H1 (cell line): ENCODE results near the gene LDLRAD3.

Experiments used
- CHD2 ChIP-seq: IDR thresholded peaks from 2 replicates; pipeline ENCODE4 v1.6.1; 2012; ENCODE audit warnings: low read length, improper control_type of control experiment
- CTCF ChIP-seq, 3 experiments: IDR thresholded peaks; 1 replicate in 2 of 3; 2 replicates in 1 of 3; pipeline versions ENCODE4 v1.5.1 to v1.6.1; 2011; ENCODE audit warnings: low read length in 3 of 3, mild to moderate bottlenecking in 3 of 3, inconsistent platforms in 2 of 3, low read depth in 1 of 3, moderate library complexity in 1 of 3; ENCODE audit not compliant: insufficient read depth in 1 of 3; ENCODE audit errors: control extremely low read depth in 1 of 3
- EP300 ChIP-seq, 2 experiments: IDR thresholded peaks; 1 replicate in 1 of 2; 2 replicates in 1 of 2; pipeline ENCODE4 v1.6.1; 2011 to 2012; ENCODE audit warnings: low read depth in 2 of 2, low read length in 2 of 2, mild to moderate bottlenecking in 2 of 2, borderline replicate concordance in 1 of 2, inconsistent platforms in 1 of 2, moderate library complexity in 1 of 2
- EZH2 ChIP-seq: fragments of 200-600 bp; sonication (generic); IDR thresholded peaks from 2 replicates; pipeline ENCODE4 v1.7.1; 2012; ENCODE audit warnings: low read depth, mild to moderate bottlenecking, moderate library complexity, low read length, inconsistent platforms; ENCODE audit not compliant: severe bottlenecking
- HDAC6 ChIP-seq: IDR thresholded peaks from one replicate; pipeline ENCODE4 v1.7.1; 2012; ENCODE audit warnings: low read depth, mild to moderate bottlenecking, inconsistent platforms, low read length, moderate library complexity
- POLR2A ChIP-seq, 2 experiments: IDR thresholded peaks; 1 replicate in 1 of 2; 2 replicates in 1 of 2; pipeline ENCODE4 v1.6.1; 2011; ENCODE audit warnings: low read depth in 2 of 2, low read length in 2 of 2, mild to moderate bottlenecking in 2 of 2; ENCODE audit errors: control extremely low read depth in 1 of 2
- POLR2AphosphoS5 ChIP-seq: IDR thresholded peaks from 2 replicates; pipeline ENCODE4 v1.6.1; 2011; ENCODE audit warnings: low read depth, low read length
- RNF2 ChIP-seq: fragments of 200-900, 300-1000 bp; sonication (generic); IDR thresholded peaks from 2 replicates; pipeline ENCODE4 v1.7.1; 2016; ENCODE audit warnings: borderline replicate concordance, low read depth, mild to moderate bottlenecking, antibody characterized with exemption, low read length; ENCODE audit not compliant: poor library complexity, severe bottlenecking; ENCODE audit errors: missing control alignments
- SIN3A ChIP-seq, 2 experiments: IDR thresholded peaks in 1 of 2; conservative IDR thresholded peaks in 1 of 2; 2 replicates each; pipeline ENCODE4 v1.6.1; 2011 to 2012; ENCODE audit warnings: low read length in 2 of 2, improper control_type of control experiment in 1 of 2, low read depth in 1 of 2, mild to moderate bottlenecking in 1 of 2
- SUZ12 ChIP-seq: fragments of 200-600 bp; sonication (generic); IDR thresholded peaks from 2 replicates; pipeline ENCODE4 v1.6.1; 2012; ENCODE audit warnings: mild to moderate bottlenecking, inconsistent platforms, low read length, moderate library complexity, mixed read lengths
- TCF12 ChIP-seq: IDR thresholded peaks from 2 replicates; pipeline ENCODE4 v1.6.1; 2011; ENCODE audit warnings: low read depth, mild to moderate bottlenecking, low read length

GRCh38 chr11:35905646-35906276 lies 38.1 kb upstream of the LDLRAD3 start:
- no peak for TF ChIP-seq CHD2
- no peak for TF ChIP-seq EZH2
- TF ChIP-seq HDAC6, result no peak
- TF ChIP-seq EP300 (IDR thresholded peaks at IDR 0.05; ENCODE audit: borderline replicate concordance in 1 of 2, low read depth in 2 of 2, low read length in 2 of 2), result no peak
- no peak for TF ChIP-seq CTCF (IDR thresholded peaks at IDR 0.05; ENCODE audit: control extremely low read depth in 1 of 3, insufficient read depth in 1 of 3, low read depth in 1 of 3, low read length in 3 of 3)
- TF ChIP-seq TCF12, result no peak
- TF ChIP-seq POLR2A (IDR thresholded peaks at IDR 0.05; ENCODE audit: control extremely low read depth in 1 of 2, low read depth in 2 of 2, low read length in 2 of 2), result no peak
- TF ChIP-seq POLR2AphosphoS5, result no peak
- no peak for TF ChIP-seq SUZ12
- TF ChIP-seq SIN3A (conservative IDR thresholded peaks at IDR 0.05 in 1 of 2, IDR thresholded peaks at IDR 0.05 in 1 of 2; ENCODE audit: low read depth in 1 of 2, low read length in 2 of 2), result no peak
- TF ChIP-seq RNF2, result no peak
